Left cardiac atrium (tissue), 4 donors: ENCODE data around the gene ATP5F1B. TPM values are rescaled to one million over a fixed set of nuclear protein-coding genes. Genes with fewer than 3 reads are reported as not detected.
"Not testable (repeated sequence)": the region's sequence is repeated elsewhere in the genome, so short reads cannot be mapped to it uniquely, and the experiment has no call there.

Experiments
- ATAC-seq, 2 donors: fragments of 200-7000 bp; cut with Tn5 transposase; one replicate each; pipeline ENCODE4 v1.9.1; 2020; ENCODE audit warnings: mild to moderate bottlenecking in 2 of 2, moderate library complexity in 2 of 2
- DNase-seq: peaks from one replicate; pipeline ENCODE4 v3.0.0-alpha.2; 2020
- intact Hi-C, 2 donors: fragments of 100-400 bp; cut with DNase I; formaldehyde crosslinking; loops; one replicate each; pipeline versions ENCODE4 v1.14.1 to v1.15.1; 2022 to 2023
- total RNA-seq, 2 donors: library from RNA; stranded (reverse); fragmentation: NEBNext Ultra II Directional; extraction: Animal tissue kit (Norgen Biotek cat#: 25700); gene quantifications; one replicate each; pipeline ENCODE4 v1.2.1, GENCODE V29; 2021
- donor health status: DM: no; HTN: yes; CAD: no.
- donor health status: DM: no; HTN: yes; CAD: no; lungs with severe emphysema.
- donor health status: DM: yes; HTN: yes; CAD: no.
- donor health status: Dilated cardiomyopathy.

Gene ATP5F1B
- total RNA-seq, 2 donors from 2014 or later, result 1,539 to 1,844 TPM

DNA sequence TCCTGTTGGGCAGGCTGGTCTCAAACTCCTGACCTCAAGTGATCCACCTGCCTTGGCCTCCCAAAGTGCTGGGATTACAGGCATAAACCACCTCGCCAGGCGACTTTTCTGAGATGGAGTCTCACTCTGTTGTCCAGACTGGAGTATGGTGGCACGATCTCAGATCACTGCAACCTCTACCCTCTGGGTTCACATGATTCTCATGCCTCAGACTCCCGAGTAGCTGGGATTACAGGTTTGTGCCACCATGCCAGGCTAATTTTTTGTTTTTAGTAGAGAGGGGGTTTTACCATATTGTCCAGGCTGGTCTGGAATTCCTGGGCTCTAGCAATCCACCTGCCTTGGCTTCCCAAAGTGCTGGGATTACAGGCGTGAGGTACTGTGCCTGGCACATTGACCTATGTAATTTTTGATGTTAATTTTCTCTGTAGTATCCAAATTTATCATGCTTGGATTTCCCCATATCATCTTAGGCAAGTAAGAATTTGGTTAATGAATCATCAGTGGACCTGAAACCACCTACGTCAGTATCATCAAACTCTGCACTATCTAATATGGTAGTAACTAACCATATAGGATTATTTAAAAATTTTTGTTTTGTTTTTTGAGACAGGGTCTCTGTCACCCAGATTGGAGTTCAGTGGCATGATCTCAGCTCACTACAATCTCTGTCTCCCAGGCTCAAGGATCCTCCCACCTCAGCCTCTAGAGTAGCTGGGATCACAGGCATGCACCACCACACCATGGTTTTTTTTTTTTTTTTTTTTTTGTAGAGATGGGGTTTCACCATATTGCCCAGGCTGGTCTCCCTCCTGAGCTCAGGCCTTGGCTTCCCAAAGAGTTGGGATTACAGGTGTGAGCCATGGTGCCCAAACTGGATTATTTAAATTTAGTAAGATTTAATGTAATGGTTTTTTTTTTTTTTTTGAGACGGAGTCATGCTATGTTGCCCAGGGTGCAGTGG, 11.9 kb upstream of the ATP5F1B start:
- intact Hi-C loops, result no loop called here
- DNase-seq, result no peak
- peak in 1 of 2 donors; percentile 22 for ATAC-seq

DNA sequence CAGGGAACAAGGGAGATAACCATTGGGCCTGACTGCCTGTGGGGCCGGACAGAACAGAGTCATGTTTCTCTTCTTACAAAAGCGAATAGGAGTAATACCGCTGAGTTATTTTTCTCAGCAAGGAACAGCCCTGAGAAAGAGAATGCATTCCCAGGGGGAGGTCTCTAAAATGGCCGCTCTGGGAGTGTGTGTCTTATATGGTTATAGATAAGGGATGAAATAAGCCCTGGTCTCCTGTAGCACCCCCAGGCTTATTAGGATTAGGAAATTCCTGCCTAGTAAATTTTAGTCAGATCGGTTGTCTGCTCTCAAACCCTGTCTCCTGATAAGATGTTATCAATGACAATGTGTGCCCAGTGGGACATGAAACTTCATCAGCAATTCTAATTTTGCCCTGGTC, 8.0 kb upstream of the ATP5F1B start:
- intact Hi-C loops, DNase-seq, ATAC-seq: not testable (repeated sequence)

DNA sequence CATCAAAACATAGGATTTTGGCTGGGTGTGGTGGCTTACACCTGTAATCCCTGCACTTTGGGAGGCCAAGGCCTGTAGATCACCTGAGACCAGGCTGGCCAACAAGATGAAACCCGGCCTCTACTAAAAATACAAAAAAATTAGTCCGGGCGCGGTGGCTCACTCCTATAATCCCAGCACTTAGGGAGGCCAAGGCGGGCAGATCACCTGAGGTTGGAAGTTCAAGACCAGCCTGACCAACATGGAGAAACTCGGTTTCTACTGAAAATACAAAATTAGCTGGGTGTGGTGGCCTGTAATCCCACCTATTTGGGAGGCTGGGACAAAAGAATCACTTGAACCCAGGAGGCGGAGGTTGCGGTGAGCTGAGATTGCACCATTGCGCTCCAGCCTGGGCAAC, 2.2 kb upstream of the ATP5F1B start:
- intact Hi-C loops, result loop anchor here in 1 of 2 donors (10.0 kb wide), 1 partner anchor 77 kb away; the partner anchor contains the start of gene NACA
- ATAC-seq, DNase-seq: not testable (repeated sequence)

DNA sequence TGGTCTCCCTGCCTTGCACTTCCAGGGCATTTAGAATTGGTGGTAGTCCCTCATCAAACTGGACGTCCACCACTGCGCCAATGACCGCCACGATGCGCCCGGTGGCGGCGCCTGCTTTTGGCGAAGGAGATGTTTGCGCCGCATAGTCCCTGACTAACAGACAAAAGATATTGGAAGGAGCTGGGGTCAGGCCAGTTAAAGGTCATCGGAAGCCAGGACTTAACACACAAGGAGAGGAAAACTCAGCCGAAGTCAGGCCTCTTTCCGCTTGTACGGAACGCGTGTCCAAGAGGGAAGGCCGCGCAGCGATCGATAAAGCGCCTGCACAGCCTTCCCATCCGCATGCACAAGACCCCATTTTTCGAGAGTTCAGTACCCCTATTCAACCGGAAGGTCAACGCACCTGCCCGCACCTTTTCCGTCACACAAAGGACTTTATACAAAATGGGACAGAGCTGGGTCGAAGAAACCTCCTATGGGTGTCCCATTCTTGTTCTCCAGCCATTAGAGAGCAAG, 525 bp downstream of the ATP5F1B start:
- DNase-seq (peak; percentile 29), ATAC-seq (peak; percentile 22 to 24)
- intact Hi-C loops, result loop anchor here in 1 of 2 donors (10.0 kb wide), 1 partner anchor 80 kb away; the partner anchor contains the start of gene NACA

DNA sequence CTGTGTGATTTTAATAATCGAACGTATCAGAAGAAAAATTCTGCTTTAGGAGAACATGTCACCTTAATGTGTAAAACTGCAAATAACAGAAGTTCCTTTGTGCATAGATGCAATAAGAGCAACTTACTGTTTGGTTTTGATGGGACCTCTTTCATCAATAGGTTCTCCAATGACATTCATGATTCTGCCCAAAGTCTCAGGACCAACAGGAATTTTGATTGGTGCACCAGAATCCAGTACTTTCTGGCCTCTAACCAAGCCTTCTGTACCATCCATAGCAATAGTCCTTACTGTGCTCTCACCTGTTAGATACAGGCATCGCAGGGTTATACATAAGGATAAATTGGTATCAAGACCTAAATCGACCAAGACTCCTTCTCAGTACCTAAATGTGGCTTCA, 1.1 kb downstream of the ATP5F1B start:
- DNase-seq, result no peak
- ATAC-seq, result no peak
- intact Hi-C loops, result loop anchor here in 1 of 2 donors (10.0 kb wide), 1 partner anchor 80 kb away; the partner anchor contains the start of gene NACA

DNA sequence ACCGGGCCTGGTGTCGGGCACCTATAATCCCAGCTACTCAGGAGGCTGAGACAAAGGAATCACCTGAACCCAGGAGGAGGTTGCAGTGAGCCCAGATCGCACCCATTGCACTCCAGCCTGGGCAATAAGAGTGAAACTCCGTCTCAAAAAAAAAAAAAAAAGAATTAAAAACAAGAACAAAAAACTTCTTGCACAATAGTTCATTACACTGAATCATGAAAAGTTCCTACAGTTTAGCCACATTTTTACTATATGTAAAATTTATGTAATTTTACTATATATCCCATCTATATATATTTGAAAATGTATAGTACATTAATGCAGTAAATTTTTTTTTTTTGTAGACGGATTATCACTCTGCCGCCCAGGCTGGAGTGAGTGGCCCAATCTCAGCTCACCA, 4.6 kb downstream of the ATP5F1B start:
- DNase-seq (no peak), ATAC-seq (no peak)
- intact Hi-C loops, result loop anchor here in 1 of 2 donors (10.0 kb wide), 1 partner anchor 84 kb away; the partner anchor contains the start of gene NACA

DNA sequence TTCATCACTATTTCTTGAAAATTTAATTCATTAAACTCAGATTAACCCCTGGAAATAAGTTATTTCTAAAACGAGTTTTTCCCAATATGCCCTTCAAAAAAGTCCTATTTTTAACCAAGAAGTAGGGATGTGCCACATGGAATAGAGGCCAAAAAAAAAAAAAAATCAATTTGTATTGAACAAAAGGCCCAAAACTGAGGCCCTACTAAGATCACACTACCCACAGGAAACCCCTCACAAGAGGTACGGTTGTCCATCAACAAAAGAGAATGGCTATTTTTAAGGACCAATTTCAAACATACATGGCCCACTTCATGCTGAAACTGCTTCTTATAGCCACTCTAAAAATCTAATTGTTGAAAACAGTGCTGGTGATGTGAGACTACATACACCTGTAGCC, 8.2 kb downstream of the ATP5F1B start:
- ATAC-seq (no peak), DNase-seq (no peak)
- intact Hi-C loops, result no loop called here

DNA sequence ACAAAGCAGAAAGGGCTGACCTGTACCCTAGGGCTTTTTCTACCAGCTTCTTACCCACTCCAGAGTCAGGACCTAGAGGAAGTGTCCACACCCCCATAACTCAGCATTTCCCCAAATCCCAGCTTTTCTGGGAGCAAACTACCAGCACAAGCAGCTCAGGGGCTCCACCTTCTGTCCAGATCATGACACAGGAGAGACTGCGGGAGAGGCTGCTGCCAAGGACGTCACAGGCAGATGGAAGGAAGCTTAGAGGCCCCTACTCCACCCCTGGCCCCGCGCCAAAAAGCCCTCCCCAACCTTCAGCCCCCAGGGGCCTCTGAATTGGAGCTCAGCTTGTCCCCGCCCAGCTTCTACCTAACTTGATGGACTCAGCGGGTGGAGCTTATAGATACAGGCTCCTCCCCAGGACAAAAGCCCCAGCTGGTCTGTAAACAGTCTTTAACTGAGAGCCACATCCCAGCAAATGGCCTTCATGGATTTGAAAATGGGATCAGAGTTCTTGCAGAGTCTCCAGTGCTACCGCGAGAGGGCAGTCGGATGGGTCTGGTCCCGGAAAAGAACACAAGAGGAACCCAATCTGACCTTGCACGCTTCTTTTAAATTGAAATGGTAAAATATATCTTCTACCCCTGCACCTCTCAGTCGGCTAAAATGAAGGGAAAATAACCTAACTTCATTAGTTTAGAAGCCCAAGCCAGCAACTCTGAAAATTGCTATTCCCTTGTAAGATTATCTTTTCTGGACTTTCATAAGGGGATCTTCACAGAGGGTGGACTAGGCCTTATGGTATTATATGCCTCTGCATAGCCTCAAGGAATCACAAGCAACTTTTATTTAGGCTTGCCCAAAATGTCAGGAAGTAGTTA, 8.9 kb downstream of the ATP5F1B start:
- ATAC-seq, result peak; percentile 83 to 85
- DNase-seq, result peak; percentile 99
- intact Hi-C loops, result no loop called here

DNA sequence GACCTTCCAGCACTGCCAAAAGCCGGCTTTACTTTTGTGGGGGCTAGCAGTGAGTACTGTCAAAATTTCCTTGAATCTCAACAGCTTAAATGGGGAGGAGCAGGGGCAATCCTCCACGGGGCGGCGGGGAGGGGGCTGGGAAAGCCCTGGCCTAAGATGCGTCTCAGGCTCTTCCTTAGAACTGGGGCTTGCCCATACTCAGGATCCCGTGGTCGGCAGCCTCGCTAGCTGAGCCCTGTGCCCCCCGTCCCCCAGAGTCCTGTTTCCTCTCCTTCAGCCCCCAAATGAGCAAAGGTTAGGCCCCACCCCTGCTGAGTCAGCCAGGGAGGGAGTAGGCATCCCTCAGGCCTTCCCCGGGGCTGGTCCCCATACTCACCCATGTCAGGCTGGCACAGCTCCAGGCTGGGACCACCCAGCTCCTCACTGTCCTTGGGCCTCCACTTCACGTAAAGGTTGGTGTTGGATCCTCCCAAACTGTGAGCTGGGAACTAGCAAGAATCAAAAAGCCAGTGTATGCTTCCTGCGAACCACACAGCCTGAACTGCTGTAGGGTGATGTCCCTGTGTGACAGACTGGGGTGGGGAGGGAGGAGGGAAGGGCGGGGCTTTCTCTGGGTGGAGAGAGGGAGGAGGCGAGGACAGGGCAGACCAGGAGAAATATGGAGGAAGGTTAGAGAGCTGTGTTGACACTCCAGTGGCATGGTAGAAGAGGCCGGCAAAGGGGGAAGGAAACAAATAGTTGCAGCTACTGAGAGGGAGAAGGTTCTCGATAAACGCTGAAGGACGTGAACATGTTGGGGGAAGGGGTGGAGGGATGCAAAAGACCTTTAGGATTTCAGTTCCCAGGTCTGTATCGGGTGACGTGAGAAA, 9.7 kb downstream of the ATP5F1B start:
- peak; percentile 85 to 87 for ATAC-seq
- intact Hi-C loops, result no loop called here

DNA sequence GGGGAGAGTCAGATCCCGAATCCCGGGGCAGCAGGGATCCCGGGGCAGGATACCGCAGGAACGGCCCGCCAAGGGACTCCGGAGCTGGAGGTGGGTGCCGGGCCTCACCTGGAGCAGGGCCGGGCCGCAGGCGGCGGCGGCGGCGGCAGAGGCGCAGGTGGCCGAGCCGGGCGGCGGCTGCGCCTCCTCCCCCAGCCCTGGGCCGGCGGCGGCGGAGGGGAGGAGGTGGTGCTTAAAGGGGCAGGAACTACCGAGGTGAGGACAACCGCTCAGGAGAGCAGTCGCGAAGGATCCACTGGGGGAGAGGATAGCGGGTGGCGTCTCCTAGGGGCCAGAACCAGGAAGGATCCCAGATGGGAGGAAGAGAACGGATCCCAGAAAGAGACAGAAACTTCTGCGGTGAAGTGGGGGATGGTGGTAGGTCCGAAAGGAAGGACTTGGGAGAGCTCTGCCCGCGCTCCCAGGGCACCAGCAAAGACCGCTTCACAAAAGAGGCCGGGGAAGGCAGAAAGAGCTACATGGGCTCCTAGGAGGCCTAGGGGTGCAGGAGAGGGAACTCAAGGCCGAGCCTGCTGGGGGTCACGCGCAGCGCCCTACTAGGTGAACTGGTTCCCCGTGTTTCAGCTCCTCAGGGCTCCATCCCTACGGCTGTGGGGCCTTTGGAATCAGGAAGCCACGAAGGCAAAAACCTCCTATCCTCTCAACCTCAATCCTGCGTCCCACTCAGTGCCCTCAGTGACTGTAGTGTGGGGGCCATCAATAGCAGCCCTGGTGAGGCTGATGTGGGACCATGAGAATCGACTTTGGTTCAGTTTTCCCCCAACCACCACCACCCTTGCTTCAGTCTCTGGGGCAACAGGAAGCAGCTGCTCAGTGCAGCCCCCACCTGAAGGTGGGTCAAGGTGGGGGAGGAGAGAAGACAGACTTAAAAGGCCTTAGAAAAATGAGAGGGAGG, 10.7 kb downstream of the ATP5F1B start:
- ATAC-seq (peak; percentile 38 to 47), DNase-seq (peak; percentile 72)
- intact Hi-C loops, result loop anchor here in 1 of 2 donors (5.0 kb wide), 1 partner anchor 113 kb away; the partner anchor contains the start of gene RBMS2

More for the DNA sequence above, 9.7 kb downstream of the ATP5F1B start:
- peak; percentile 88 for DNase-seq

DNA sequence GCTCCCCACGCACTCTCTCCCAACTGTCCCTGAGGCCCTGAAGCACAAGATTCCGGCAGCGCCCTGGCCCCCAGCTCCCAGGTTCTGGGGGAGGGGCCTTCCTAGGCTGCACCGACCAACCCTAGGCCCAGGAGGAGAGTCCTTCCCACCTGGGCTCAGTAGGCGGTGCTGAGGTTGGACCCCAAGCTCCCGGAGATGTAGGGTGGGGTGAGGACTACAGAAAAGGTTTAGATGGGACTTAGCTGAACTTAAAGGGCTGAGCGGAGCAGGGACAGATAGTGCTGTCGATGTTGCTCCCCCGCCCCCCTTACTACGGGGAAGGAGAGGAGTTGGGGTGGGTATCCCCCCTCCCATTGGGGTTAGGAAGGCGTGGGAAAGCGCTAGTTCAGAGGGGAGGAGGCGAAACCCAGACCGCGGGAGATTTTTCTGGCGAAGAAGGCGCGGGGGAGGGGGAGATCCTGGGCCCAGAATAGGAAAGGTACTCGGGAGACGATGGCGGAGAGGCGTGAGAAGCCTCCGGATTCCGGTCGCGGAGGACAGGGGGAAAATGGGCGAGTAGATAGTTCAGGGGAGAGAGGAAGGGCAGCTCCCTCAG, 11.4 kb downstream of the ATP5F1B start:
- no peak for ATAC-seq
- peak; percentile 40 for DNase-seq
- intact Hi-C loops, result loop anchor here in 1 of 2 donors (5.0 kb wide), 1 partner anchor 112 kb away; the partner anchor contains the start of gene RBMS2

DNA sequence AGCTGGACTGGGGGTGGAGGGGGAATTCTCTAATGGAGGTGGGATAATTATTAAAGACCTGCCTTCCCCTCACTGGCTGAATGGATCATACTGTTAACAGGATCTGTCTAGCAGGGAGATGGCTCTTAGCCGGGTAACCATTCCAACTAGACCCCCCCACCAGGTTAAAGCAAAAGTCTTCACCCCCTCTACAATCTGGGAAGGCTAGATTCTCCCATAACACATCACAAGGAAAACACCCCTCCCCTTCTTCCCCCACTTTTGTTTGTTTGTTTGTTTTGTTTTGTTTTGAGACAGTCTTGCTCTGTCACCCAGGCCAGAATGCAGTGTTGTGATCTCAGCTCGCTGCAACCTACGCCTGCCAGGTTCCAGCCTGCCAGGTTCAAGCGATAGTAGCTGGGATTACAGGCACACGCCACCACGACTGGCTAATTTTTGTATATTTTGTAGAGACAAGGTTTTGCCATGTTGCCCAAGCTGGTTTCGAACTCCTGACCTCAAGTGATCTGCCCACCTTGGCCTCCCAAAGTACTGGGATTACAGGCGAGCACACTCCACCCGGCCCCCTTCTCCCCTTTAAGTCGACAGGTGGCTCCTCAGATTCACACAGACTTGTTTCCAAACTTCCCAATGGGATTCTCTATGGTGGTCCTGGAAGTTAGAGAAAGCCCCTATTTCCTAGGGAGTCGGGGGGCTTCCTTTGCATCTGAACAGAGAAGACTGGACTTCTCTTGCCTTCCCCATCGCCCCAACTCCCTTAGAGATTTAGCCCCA, 12.1 kb downstream of the ATP5F1B start:
- intact Hi-C loops, result loop anchor here in 1 of 2 donors (5.0 kb wide), 1 partner anchor 111 kb away; the partner anchor contains the start of gene RBMS2
- no peak for DNase-seq
- no peak for ATAC-seq

DNA sequence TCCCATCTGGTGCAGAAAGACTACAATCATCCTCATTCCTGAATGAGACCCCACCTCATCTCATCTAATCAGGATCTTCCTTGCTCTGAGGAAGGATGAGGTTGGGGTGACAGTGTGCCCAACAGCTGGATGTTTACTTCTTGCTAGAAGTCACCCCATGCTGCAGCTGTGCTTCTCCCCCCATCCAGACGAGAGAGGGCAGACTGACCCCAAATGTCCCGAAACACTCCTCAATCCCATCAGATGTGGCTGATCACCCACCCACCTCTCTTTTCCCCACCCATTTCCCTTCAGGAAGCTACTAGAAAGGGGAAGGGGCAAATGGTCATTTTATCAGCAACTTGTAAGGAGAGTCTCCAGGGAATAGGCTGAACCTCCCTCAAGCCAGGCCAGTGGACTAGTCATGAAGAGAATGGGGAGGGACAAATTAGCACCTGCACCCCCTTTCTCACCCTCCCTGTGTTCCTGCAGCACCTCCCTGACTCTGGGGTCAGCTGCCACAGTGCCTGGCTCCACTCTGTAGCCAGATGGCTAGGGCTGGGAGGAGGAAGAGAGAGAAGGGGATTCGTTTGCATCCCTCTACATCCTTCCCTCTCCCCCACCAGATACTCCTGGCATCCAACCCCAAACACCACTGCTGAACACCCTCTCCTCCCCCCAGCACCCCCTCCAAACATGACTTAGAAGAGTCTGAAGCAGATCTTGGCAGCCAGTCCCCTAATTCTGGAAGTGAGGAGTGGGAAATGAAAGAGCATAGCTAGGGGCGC, 12.9 kb downstream of the ATP5F1B start:
- ATAC-seq, result no peak
- DNase-seq, result no peak
- intact Hi-C loops, result loop anchor here in 1 of 2 donors (5.0 kb wide), 1 partner anchor 111 kb away; the partner anchor contains the start of gene RBMS2

DNA sequence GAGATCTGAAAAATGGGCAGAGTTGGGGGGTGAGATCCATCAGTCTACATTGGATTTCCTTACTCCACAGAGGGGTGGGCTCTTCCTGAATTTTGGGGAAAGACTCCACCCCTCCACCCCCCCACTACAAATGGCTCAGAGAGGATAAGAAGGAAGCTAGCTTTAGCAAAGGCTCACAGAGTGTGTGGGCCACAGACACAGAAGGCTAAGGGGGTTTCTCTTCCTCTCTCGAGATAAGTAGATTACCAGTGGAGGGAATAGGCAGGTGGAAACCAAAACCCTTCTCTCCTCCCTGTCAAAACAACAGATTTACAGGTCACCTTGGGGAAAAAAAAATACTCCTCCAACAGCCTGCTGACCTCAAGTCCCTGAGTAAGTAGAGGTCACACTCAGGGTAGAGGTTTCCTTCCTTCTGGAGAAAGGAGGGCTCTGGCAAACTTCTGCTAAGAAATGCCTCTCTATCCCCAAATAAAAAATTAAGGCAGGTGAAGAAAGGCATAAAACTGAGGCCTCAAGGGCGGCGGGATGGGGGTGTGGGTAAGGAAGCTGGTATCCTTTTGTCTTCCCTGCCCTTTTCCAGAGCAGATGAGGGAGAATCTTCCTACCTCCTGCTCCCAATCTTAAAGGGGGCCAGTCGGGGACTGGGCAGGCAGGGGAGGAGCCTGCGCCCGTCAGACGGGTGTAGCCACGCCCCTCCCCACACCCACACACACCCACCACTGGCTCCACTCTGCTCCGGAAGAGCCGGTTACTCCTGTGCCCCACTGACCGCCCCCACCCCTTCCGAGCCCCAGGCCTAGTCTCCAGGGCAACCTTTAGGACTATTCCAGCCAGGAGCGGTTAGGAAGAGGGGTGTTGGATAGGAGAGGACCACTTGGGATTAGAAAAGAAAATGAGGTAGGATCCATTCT, 13.7 kb downstream of the ATP5F1B start:
- DNase-seq, result peak; percentile 82
- ATAC-seq, result peak; percentile 13 to 14
- intact Hi-C loops, result loop anchor here in 1 of 2 donors (5.0 kb wide), 1 partner anchor 110 kb away; the partner anchor contains the start of gene RBMS2
